HepG2 (cell line): ENCODE measurements around the gene PRKCSH. TPM values are rescaled to one million over a fixed set of nuclear protein-coding genes. Genes with fewer than 3 reads are reported as not detected.

Source experiments
- FOSL2 ChIP-seq: sonication (generic); formaldehyde crosslinking; IDR thresholded peaks from 2 replicates; pipeline ENCODE4 v1.4.0; 2020; ENCODE audit warnings: missing genetic modification reagents
- FUBP1 ChIP-seq: sonication (generic); formaldehyde crosslinking; IDR thresholded peaks from 2 replicates; pipeline ENCODE4 v1.5.1; 2020; ENCODE audit warnings: missing genetic modification reagents, mild to moderate bottlenecking, borderline replicate concordance
- HOXA3 ChIP-seq: sonication (generic); formaldehyde crosslinking; IDR thresholded peaks from 2 replicates; pipeline ENCODE4 v1.5.0; 2020; ENCODE audit warnings: missing genetic modification reagents
- MAZ ChIP-seq, 2 experiments: sonication (generic) in 1 of 2; formaldehyde crosslinking in 1 of 2; IDR thresholded peaks; 2 replicates each; pipeline versions ENCODE4 v1.5.0 to v1.6.1; 2012 to 2020; ENCODE audit warnings: low read depth in 2 of 2, mild to moderate bottlenecking in 2 of 2, borderline replicate concordance in 1 of 2, improper control_type of control experiment in 1 of 2, low read length in 1 of 2, missing genetic modification reagents in 1 of 2, moderate library complexity in 1 of 2
- PATZ1 ChIP-seq: sonication (generic); formaldehyde crosslinking; IDR thresholded peaks from 2 replicates; pipeline ENCODE4 v1.4.0; 2020; ENCODE audit warnings: missing genetic modification reagents
- PHF20 ChIP-seq: sonication (generic); formaldehyde crosslinking; IDR thresholded peaks from 2 replicates; pipeline ENCODE4 v1.5.0; 2020; ENCODE audit warnings: mild to moderate bottlenecking, missing genetic modification reagents
- PRDM10 ChIP-seq: sonication (generic); formaldehyde crosslinking; IDR thresholded peaks from 2 replicates; pipeline ENCODE4 v1.4.0; 2020; ENCODE audit warnings: low read depth, missing genetic modification reagents
- RARA ChIP-seq: IDR thresholded peaks from 2 replicates; pipeline ENCODE4 v1.6.1; 2016; ENCODE audit warnings: missing genetic modification reagents, missing compliant biosample characterization
- SAP130 ChIP-seq: IDR thresholded peaks from 2 replicates; pipeline ENCODE4 v1.6.1; 2016; ENCODE audit warnings: low read depth
- TGIF2 ChIP-seq: IDR thresholded peaks from 2 replicates; pipeline ENCODE4 v1.6.1; 2016; ENCODE audit warnings: control low read depth, missing compliant biosample characterization
- polyA plus RNA-seq, 8 experiments: library from polyadenylated mRNA; depleted of rRNA in 3 of 8; stranded (reverse) in 7 of 8; unstranded in 1 of 8; fragments of >200 nt; fragmentation: Illumina TruSeq in 4 of 8; extraction: Trizol in 4 of 8; gene quantifications; 2 replicates each; pipeline versions ENCODE4 v1.2.1 to v1.2.3, GENCODE V29; 2011 to 2016; ENCODE audit warnings: low read depth in 4 of 8, missing spikeins in 1 of 8, mixed read lengths in 1 of 8; ENCODE audit not compliant: insufficient read depth in 1 of 8
- total RNA-seq, 5 experiments: library from RNA; depleted of rRNA; stranded (reverse); fragments of >200 nt; fragmentation: Illumina TruSeq; extraction: Trizol; gene quantifications; 2 replicates each; pipeline ENCODE4 v1.2.3, GENCODE V29; 2016; ENCODE audit warnings: low read depth in 1 of 5

Gene PRKCSH
- total and polyA plus RNA-seq, 2 of the 13 experiments (the other 11 are each of a cell fraction or from before 2014, with no cell fraction given), result 85.1 to 125 TPM

GRCh38 chr19:11479090-11479897, 43.9 kb downstream of the PRKCSH start (continued):
- TF ChIP-seq PATZ1 (peak; percentile 13; the same call in 1 of the 2 replicates), RARA (CRISPR knock-in tag) (0 out of 2 replicates have a peak, but pooled peaks have one; percentile 9), TGIF2 (CRISPR knock-in tag) (no peak), FUBP1 (CRISPR knock-in tag) (no peak), PRDM10 (CRISPR knock-in tag) (no peak), HOXA3 (CRISPR knock-in tag) (peak; percentile 26; the same call in 1 of the 2 replicates), PHF20 (CRISPR knock-in tag) (no peak), FOSL2 (CRISPR knock-in tag) (0 out of 2 replicates have a peak, but pooled peaks have one; percentile 8), SAP130 (CRISPR knock-in tag) (peak; percentile 86), MAZ (IDR thresholded peaks at IDR 0.05; ENCODE audit: borderline replicate concordance, low read depth, low read length) (peak; percentile 50; the same call in 1 of the 2 replicates), MAZ (CRISPR knock-in tag; IDR thresholded peaks at IDR 0.05; ENCODE audit: low read depth) (peak; percentile 54; the same call in 1 of the 2 replicates)
